Ishikawa (cell line): ENCODE results near the gene FAM83F.

ENCODE experiments used
- CEBPB ChIP-seq: IDR thresholded peaks from 2 replicates; pipeline ENCODE4 v1.6.1; 2012
- CREB1 ChIP-seq: IDR thresholded peaks from 2 replicates; pipeline ENCODE4 v1.6.1; 2012; ENCODE audit warnings: low read depth
- EGR1 ChIP-seq: IDR thresholded peaks from 2 replicates; pipeline ENCODE4 v1.6.1; 2012
- EP300 ChIP-seq: IDR thresholded peaks from 2 replicates; pipeline ENCODE4 v1.6.1; 2012; ENCODE audit warnings: borderline replicate concordance
- FOXM1 ChIP-seq: IDR thresholded peaks from 2 replicates; pipeline ENCODE4 v1.6.1; 2012; ENCODE audit warnings: low read depth, borderline replicate concordance
- NFIC ChIP-seq: IDR thresholded peaks from 2 replicates; pipeline ENCODE4 v1.6.1; 2012
- RAD21 ChIP-seq: IDR thresholded peaks from 2 replicates; pipeline ENCODE4 v1.6.1; 2012; ENCODE audit warnings: low read depth
- TAF1 ChIP-seq: IDR thresholded peaks from 2 replicates; pipeline ENCODE4 v1.6.1; 2012; ENCODE audit warnings: low read depth, mild to moderate bottlenecking
- TCF12 ChIP-seq: IDR thresholded peaks from 2 replicates; pipeline ENCODE4 v1.6.1; 2012; ENCODE audit warnings: low read depth
- TEAD4 ChIP-seq: IDR thresholded peaks from 2 replicates; pipeline ENCODE4 v1.6.1; 2012
- YY1 ChIP-seq: IDR thresholded peaks from 2 replicates; pipeline ENCODE4 v1.6.1; 2012; ENCODE audit warnings: low read depth
- ZBTB7A ChIP-seq: IDR thresholded peaks from 2 replicates; pipeline ENCODE4 v1.6.1; 2012; ENCODE audit warnings: low read depth
- TF ChIP-seq, protein P1 (sequence below): IDR thresholded peaks from 2 replicates; pipeline ENCODE4 v1.6.1; 2012; ENCODE audit warnings: low read depth, mild to moderate bottlenecking
- TF ChIP-seq, protein P2 (sequence below): IDR thresholded peaks from 2 replicates; pipeline ENCODE4 v1.6.1; 2012
- TF ChIP-seq, protein P3 (sequence below): IDR thresholded peaks from 2 replicates; pipeline ENCODE4 v1.6.1; 2012

Gene FAM83F

DNA sequence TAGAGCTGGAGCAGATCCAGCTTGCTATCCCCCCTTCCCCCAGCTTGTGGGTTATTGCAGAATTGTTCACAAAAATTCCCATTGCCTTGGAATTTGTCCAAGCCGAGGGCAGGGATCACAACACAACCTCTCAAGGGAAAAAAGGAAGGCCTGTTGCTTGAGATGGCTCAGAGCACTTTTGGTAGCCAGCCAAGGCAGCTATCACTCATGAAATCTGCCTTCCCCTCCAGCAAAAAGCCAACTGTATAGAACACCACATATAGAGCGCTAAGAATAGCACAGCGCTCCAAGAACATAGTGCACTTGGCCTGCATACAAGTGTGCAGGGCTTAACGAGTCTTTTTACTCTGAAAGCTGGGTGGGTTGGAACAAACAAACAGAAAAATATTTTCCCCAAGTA is 46.2 kb downstream of the FAM83F start:
- TF ChIP-seq CEBPB (0 out of 2 replicates have a peak, but pooled peaks have one; percentile 18), NFIC (peak; percentile 73), TCF12 (0 out of 2 replicates have a peak, but pooled peaks have one; percentile 18), FOXM1 (no peak), EGR1 (no peak), CREB1 (no peak), EP300 (peak; percentile 45), YY1 (no peak), TAF1 (no peak)
- TF ChIP-seq, protein P1, sequence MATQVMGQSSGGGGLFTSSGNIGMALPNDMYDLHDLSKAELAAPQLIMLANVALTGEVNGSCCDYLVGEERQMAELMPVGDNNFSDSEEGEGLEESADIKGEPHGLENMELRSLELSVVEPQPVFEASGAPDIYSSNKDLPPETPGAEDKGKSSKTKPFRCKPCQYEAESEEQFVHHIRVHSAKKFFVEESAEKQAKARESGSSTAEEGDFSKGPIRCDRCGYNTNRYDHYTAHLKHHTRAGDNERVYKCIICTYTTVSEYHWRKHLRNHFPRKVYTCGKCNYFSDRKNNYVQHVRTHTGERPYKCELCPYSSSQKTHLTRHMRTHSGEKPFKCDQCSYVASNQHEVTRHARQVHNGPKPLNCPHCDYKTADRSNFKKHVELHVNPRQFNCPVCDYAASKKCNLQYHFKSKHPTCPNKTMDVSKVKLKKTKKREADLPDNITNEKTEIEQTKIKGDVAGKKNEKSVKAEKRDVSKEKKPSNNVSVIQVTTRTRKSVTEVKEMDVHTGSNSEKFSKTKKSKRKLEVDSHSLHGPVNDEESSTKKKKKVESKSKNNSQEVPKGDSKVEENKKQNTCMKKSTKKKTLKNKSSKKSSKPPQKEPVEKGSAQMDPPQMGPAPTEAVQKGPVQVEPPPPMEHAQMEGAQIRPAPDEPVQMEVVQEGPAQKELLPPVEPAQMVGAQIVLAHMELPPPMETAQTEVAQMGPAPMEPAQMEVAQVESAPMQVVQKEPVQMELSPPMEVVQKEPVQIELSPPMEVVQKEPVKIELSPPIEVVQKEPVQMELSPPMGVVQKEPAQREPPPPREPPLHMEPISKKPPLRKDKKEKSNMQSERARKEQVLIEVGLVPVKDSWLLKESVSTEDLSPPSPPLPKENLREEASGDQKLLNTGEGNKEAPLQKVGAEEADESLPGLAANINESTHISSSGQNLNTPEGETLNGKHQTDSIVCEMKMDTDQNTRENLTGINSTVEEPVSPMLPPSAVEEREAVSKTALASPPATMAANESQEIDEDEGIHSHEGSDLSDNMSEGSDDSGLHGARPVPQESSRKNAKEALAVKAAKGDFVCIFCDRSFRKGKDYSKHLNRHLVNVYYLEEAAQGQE: no peak

DNA sequence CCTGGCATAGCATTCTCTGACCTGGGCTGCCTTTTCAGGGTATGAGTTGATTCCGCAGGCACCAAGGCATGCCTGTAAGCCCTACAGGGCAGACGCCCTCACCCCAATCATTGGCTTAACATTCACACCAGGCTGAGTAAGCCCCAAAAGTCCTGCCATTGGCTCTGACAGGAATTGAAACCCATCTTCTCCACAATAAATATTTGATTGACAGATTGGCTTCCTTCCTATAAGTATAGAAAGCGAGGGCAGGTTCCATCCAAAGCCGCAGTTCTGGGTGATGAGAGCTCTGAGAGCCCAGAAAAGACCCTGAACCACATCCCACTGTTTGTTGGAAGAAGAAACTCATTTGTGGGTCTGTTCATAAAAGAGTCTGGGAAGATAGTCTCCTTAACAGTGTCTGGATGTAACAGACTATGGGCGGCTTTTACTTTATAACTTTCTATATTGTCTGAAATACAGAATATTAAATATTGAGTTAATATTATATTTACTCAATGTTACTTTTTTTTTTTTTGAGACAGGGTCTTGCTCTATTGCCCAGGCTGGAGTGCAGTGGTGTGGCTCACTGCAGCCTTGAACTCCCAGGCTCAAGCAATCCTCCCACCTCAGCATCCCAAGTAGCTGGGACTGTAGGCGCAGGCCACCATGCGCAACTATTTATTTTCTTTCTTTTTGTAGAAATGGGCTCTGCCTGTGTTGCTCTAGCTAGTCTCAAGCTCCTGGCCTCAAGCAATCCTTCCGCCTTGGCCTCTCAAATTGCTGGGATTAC is 46.8 kb downstream of the FAM83F start:
- TF ChIP-seq TAF1 (no peak), NFIC (no peak), RAD21 (no peak), EP300 (no peak), CREB1 (no peak), ZBTB7A (no peak)
- TF ChIP-seq, protein P2, sequence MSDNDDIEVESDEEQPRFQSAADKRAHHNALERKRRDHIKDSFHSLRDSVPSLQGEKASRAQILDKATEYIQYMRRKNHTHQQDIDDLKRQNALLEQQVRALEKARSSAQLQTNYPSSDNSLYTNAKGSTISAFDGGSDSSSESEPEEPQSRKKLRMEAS: no peak
- TF ChIP-seq, protein P3, sequence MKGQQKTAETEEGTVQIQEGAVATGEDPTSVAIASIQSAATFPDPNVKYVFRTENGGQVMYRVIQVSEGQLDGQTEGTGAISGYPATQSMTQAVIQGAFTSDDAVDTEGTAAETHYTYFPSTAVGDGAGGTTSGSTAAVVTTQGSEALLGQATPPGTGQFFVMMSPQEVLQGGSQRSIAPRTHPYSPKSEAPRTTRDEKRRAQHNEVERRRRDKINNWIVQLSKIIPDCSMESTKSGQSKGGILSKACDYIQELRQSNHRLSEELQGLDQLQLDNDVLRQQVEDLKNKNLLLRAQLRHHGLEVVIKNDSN: no peak

DNA sequence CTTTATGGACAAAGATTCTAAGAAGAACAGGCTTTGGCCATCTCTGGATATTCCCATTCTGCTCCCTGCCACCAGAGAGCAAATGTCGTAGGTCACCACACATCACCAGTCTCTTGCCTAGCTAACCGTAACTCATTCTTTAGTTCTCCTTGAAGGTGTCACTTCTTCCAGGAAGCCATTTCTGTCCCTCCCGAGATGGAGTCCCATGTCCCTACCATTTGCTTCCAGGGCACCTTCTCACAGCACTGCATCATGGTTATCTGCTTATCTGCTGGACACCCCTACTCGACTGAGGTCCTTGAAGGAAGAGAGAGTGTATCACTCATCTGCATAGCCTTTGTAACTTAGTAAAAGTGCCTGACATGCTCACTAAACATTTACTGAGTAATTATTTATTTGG is 47.6 kb downstream of the FAM83F start:
- TF ChIP-seq TAF1: no peak

DNA sequence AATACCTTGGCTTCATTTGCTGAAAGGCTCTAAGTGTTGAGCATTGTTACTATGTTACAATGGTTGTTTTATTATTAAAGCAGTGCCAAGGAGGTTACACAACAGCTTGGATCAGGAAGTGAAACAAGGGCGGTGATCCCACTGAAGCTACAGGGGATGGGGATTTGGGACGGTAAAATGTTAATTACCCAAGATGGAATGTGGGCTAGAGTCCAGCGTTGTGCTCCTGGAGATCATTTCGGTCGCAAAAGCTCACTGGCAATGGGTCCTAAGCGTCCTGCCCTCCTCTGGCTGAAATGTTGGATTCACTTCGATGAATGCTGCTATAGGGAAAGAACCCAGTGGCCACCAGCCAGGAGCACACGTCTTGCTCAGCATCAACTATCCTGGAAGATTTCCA is 48.3 kb downstream of the FAM83F start:
- peak; percentile 90 for TF ChIP-seq NFIC
- peak; percentile 53; the same call in 1 of the 2 replicates for TF ChIP-seq EP300
- peak; percentile 91 for TF ChIP-seq CEBPB
- TF ChIP-seq, protein P3: no peak
- TF ChIP-seq EGR1: no peak
- TF ChIP-seq TEAD4: peak; percentile 82
- TF ChIP-seq FOXM1: no peak

DNA sequence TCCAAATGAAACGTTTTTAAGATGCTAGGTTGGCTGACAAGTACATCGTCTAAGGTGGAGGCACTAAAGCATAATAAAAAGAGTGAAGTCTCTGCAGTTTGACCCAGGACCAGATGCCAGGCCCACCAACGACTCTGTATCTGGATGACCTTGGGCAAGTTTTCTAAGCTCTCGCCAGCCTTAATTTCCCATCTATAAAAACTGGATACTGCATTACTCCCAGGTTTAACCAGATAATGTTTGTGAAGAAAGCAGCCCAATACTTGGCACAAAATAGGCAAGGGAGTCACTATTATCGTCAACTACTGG is 49.0 kb downstream of the FAM83F start:
- TF ChIP-seq, protein P3: no peak
- TF ChIP-seq CEBPB: no peak
- no peak for TF ChIP-seq EGR1
- TF ChIP-seq TEAD4: no peak
- no peak for TF ChIP-seq TCF12

DNA sequence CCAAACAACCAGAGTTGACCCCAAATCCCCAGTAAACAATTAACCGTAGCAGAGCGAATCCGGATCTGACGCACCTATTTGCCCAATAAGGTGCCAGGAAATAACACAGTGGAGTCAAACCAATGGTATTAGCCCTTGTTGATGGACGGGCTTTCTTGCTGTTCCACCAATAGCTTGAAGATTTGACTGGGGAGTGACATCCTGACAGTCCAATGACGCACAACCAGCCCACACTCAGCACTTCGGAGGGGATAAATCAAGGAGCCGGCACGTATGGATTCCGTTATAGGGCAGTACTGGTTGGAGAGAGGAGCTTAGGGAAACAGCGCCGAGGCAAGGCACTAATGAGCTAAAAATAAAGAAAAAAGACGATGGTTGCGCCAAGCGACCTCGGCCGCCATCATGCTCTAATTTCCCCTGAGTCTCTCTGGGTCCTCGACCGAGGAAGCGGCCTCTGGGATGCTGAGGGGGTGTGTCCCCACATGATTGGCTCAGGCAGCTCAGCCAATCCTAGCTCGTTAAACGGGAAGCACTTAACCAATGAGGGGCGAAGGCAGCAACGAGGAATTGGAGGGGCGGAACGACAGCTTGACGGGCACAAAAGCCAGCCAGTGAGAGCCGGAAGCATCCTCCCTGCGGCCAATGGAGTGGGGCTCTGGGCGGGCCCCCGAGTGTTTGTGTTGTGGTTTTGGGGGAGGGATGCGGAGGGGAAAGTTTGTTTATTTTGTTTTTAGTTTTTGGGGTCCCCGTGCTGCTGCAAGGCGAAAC is 49.5 kb downstream of the FAM83F start:
- TF ChIP-seq, protein P3: peak; percentile 37; the same call in 1 of the 2 replicates
- TF ChIP-seq CEBPB (no peak), EP300 (no peak), EGR1 (no peak), CREB1 (peak; percentile 62), TAF1 (peak; percentile 72), ZBTB7A (no peak), TEAD4 (no peak), FOXM1 (0 out of 2 replicates have a peak, but pooled peaks have one; percentile 11), NFIC (no peak), TCF12 (peak; percentile 10; the same call in 1 of the 2 replicates), RAD21 (no peak), YY1 (peak; percentile 83; the same call in 1 of the 2 replicates)
- TF ChIP-seq, protein P2: no peak; the same call in 1 of the 2 replicates
- TF ChIP-seq, protein P1: no peak
